Activated naive CD8-positive, alpha-beta T cell treated with anti-CD3 and anti-CD28 coated beads, Interleukin-2, amount 50 U/mL, for 24 hours (primary cell): ENCODE measurements around the gene LTBP1.
"Not testable (repeated sequence)": the region's sequence is repeated elsewhere in the genome, so short reads cannot be mapped to it uniquely, and the experiment has no call there.

Experiments
- ATAC-seq: fragments of 150-1000 bp; cut with Tn5 transposase; one replicate; pipeline ENCODE4 v1.10.0; 2021
- DNase-seq: peaks from one replicate; pipeline ENCODE4 v3.0.0; 2021
- H3K27ac Mint-ChIP-seq: one replicate; pipeline ENCODE4 v1.8.0; 2021; ENCODE audit warnings: mild to moderate bottlenecking, mixed read lengths
- H3K27me3 Mint-ChIP-seq: one replicate; pipeline ENCODE4 v1.8.0; 2021; ENCODE audit warnings: mixed read lengths
- H3K36me3 Mint-ChIP-seq: one replicate; pipeline ENCODE4 v1.8.0; 2021; ENCODE audit warnings: low read depth, mixed read lengths
- H3K4me1 Mint-ChIP-seq: one replicate; pipeline ENCODE4 v1.8.0; 2021; ENCODE audit warnings: mixed read lengths
- H3K4me3 Mint-ChIP-seq: one replicate; pipeline ENCODE4 v1.8.0; 2021; ENCODE audit warnings: mild to moderate bottlenecking, moderate library complexity, mixed read lengths
- H3K9me3 Mint-ChIP-seq: one replicate; pipeline ENCODE4 v1.8.0; 2021; ENCODE audit warnings: mixed read lengths

LTBP1 gene

DNA sequence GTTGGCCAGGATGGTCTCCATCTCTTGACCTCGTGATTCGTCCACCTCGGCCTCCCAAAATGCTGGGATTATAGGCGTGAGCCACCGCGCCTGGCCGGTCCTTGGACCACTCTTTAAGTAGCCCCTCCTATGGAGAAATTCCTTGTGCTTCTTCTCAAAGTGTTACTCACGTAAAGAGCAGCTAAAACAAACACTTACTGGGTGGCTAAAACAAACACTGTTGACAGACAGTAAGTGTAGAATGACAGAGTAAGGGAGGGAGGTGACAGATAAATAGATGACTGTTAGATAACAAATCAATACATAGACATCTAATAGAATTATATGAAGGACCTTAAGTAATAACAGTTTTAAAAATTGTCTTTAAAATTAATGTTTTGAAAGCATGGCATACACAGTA lies 488.8 kb downstream of the LTBP1 start:
- Mint-ChIP-seq H3K27me3 (peaks cover 7% of the 10 kb centered on the region), H3K9me3 (no peaks in the 10 kb centered on the region), H3K4me3 (no peak overlapping the region), H3K36me3 (no peaks in the 10 kb centered on the region), H3K4me1 (no peaks in the 10 kb centered on the region), H3K27ac (no peak overlapping the region)
- no peak for DNase-seq
- no peak for ATAC-seq

- ATAC-seq (no peak), DNase-seq (no peak)
- Mint-ChIP-seq H3K9me3 (no peaks in the 10 kb centered on the region), H3K27me3 (peaks cover 5% of the 10 kb centered on the region), H3K27ac (no peak overlapping the region), H3K4me3 (no peak overlapping the region), H3K36me3 (no peaks in the 10 kb centered on the region), H3K4me1 (no peaks in the 10 kb centered on the region)
These were observed 489.3 kb downstream of the LTBP1 start for GRCh38 chr2:33436083-33436482.

GRCh38 chr2:33437297-33437696 lies 490.5 kb downstream of the LTBP1 start:
- no peaks in the 10 kb centered on the region for H3K36me3 Mint-ChIP-seq
- no peak overlapping the region for H3K27ac Mint-ChIP-seq
- peaks cover 5% of the 10 kb centered on the region for H3K27me3 Mint-ChIP-seq
- H3K4me1 Mint-ChIP-seq = no peaks in the 10 kb centered on the region
- H3K9me3 Mint-ChIP-seq = no peaks in the 10 kb centered on the region
- DNase-seq = no peak
- H3K4me3 Mint-ChIP-seq = no peak overlapping the region
- ATAC-seq = no peak

GRCh38 chr2:33437815-33438214 lies 491.1 kb downstream of the LTBP1 start:
- H3K9me3 Mint-ChIP-seq = no peaks in the 10 kb centered on the region
- no peak overlapping the region for H3K27ac Mint-ChIP-seq
- H3K4me3 Mint-ChIP-seq = no peak overlapping the region
- no peaks in the 10 kb centered on the region for H3K36me3 Mint-ChIP-seq
- ATAC-seq = no peak
- H3K27me3 Mint-ChIP-seq = peaks cover 5% of the 10 kb centered on the region
- no peaks in the 10 kb centered on the region for H3K4me1 Mint-ChIP-seq
- DNase-seq = no peak

DNA sequence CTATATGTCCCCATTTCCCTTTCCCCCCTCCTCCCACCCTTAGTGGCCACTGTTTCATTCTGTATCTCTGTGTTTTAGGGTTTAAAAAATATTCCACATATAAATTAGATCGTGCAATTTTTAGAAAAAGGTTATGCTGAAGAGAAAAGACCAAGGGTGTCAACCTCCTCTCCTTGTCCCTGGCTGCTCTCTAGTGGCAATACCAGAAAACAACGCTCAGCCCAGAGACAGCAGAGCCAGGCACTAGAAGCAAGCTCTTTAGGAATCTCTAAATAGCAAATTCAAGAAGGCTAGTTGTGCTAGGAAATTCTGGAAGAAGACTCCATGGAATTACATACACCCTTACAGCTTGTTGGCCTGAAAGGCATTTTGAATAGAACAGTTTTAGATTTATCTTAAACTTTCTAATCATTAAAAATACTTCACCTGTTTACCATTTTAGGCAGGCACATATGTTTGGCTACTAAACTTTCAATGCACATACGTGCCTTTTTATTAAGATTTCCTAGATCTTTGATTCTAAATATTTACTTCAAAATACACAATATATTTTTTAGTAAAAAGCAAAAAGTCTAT lies 494.6 kb downstream of the LTBP1 start:
- Mint-ChIP-seq H3K9me3 (no peaks in the 10 kb centered on the region), H3K4me3 (no peak overlapping the region), H3K36me3 (no peaks in the 10 kb centered on the region), H3K27me3 (peaks cover 1% of the 10 kb centered on the region), H3K27ac (no peak overlapping the region), H3K4me1 (no peaks in the 10 kb centered on the region)
- DNase-seq = no peak
- no peak for ATAC-seq

DNA sequence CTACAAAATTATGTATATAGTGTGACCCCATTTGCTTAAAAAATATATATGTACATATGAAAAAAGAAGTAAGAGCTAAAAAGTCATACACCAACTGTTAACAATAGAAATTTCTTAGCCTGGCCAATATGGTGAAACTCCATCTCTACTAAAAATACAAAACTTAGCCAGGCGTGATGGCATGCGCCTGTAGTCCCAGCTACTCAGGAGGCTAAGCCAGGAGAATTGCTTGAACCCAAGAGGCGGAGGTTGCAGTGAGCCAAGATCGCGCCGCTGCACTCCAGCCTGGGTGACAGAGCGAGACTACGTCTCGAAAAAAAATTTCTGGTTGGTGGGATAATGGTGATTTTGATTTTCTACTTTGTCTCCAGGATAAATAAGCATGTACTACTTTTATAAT lies 495.3 kb downstream of the LTBP1 start:
- H3K4me3 Mint-ChIP-seq, ATAC-seq, H3K27ac Mint-ChIP-seq, DNase-seq, H3K27me3 Mint-ChIP-seq, H3K9me3 Mint-ChIP-seq, H3K4me1 Mint-ChIP-seq, H3K36me3 Mint-ChIP-seq: not testable (repeated sequence)

GRCh38 chr2:33442528-33443079 lies 495.9 kb downstream of the LTBP1 start:
- DNase-seq (no peak), ATAC-seq (no peak)
- H3K4me3 Mint-ChIP-seq = no peak overlapping the region
- peaks cover 1% of the 10 kb centered on the region for H3K27me3 Mint-ChIP-seq
- no peaks in the 10 kb centered on the region for H3K4me1 Mint-ChIP-seq
- no peaks in the 10 kb centered on the region for H3K36me3 Mint-ChIP-seq
- no peak overlapping the region for H3K27ac Mint-ChIP-seq
- H3K9me3 Mint-ChIP-seq = no peaks in the 10 kb centered on the region

DNA sequence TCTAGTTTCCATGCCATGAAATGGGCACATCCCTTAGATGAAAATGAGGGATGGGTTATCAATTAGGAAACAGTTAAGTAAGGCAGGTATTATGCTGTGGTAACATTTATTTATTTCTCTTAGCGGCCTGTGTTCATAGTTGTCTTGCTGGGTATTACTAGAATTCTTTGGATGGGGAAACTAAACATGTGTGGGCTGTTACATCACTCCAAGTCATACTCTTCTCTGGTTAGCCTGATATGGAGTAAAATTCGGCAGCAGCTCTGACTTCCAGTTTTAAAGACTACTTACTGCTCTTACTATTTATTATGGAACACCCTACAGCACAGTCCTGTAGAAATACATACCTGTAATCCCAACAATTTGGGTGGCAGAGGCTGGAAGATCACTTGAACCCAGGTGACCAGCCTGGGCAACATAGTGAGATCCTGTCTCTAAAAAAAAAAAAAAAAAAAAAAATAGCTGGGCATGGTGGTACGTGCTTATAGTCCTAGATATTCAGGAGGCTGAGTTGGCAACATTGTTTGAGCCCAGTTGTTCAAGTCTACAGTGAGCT lies 496.6 kb downstream of the LTBP1 start:
- DNase-seq = no peak
- no peak for ATAC-seq
- H3K4me1 Mint-ChIP-seq = no peaks in the 10 kb centered on the region
- H3K9me3 Mint-ChIP-seq = no peaks in the 10 kb centered on the region
- no peaks in the 10 kb centered on the region for H3K36me3 Mint-ChIP-seq
- H3K27me3 Mint-ChIP-seq = peaks cover 1% of the 10 kb centered on the region
- H3K4me3 Mint-ChIP-seq = no peak overlapping the region
- no peak overlapping the region for H3K27ac Mint-ChIP-seq

DNA sequence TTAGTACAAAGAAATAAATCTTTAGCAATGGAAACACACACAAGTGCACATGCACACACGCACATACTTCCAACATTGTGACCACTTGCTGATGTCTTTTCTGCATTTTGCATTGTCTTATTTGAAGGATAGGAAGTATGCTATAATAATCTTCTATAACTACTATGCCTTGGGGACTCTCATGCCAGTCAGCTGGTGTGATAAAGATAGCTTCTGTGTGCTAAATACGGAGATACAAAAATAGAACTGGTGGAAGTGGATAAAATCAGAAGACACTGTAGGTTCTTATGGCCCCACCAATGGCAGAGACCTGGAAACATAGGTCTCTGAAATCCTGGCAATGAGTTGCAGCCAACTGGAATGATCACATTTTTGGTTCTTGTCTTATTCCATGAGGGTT lies 498.2 kb downstream of the LTBP1 start:
- ATAC-seq = no peak
- no peak for DNase-seq
- H3K4me1 Mint-ChIP-seq = no peaks in the 10 kb centered on the region
- no peak overlapping the region for H3K27ac Mint-ChIP-seq
- H3K27me3 Mint-ChIP-seq = no peaks in the 10 kb centered on the region
- no peak overlapping the region for H3K4me3 Mint-ChIP-seq
- H3K36me3 Mint-ChIP-seq = no peaks in the 10 kb centered on the region
- H3K9me3 Mint-ChIP-seq = no peaks in the 10 kb centered on the region

GRCh38 chr2:33448220-33448899 lies 501.6 kb downstream of the LTBP1 start:
- peaks cover 16% of the 10 kb centered on the region for H3K9me3 Mint-ChIP-seq
- no peaks in the 10 kb centered on the region for H3K27me3 Mint-ChIP-seq
- H3K36me3 Mint-ChIP-seq = peaks cover 4% of the 10 kb centered on the region
- DNase-seq = no peak
- H3K4me1 Mint-ChIP-seq = no peaks in the 10 kb centered on the region
- H3K4me3 Mint-ChIP-seq = no peak overlapping the region
- no peak overlapping the region for H3K27ac Mint-ChIP-seq
- ATAC-seq = no peak
